Activated CD8-positive, alpha-beta memory T cell treated with anti-CD3 and anti-CD28 coated beads for 36 hours (primary cell): ENCODE results near the gene HYAL4. TPM values are rescaled to one million over a fixed set of nuclear protein-coding genes. Genes with fewer than 3 reads are reported as not detected.
"Not testable (repeated sequence)": the region's sequence is repeated elsewhere in the genome, so short reads cannot be mapped to it uniquely, and the experiment has no call there.

Experiments used
- CTCF ChIA-PET: fragments of 350-600 bp; sonication (Branson Sonifier 250); formaldehyde crosslinking; loops from one replicate; lab custom pipeline; 2021; ENCODE audit warnings: antibody characterized with exemption; lab: Charles Lee
- POLR2A ChIA-PET: fragments of 350-600 bp; sonication (Branson Sonifier 250); formaldehyde crosslinking; loops from one replicate; lab custom pipeline; 2021; ENCODE audit warnings: antibody characterized with exemption; lab: Charles Lee
- total RNA-seq, 2 experiments: library from RNA; stranded (reverse); gene quantifications; one replicate each; pipeline ENCODE4 v1.2.3, GENCODE V29; 2021

Gene HYAL4
- total RNA-seq, result not detected

GRCh38 chr7:123844712-123845219 is at the start of gene HYAL4:
Gene HYAL4 (plus strand): TSS chr7:123845169. CDS start chr7:123868274, 23,105 bp downstream.
- CTCF ChIA-PET, result no interaction called here

GRCh38 chr7:123795917-123796316 is 49.1 kb upstream of the HYAL4 start:
- CTCF ChIA-PET, result no interaction called here
- POLR2A ChIA-PET, result no interaction called here

More at GRCh38 chr7:123844712-123845219, at the start of gene HYAL4:
- POLR2A ChIA-PET, result no interaction called here

GRCh38 chr7:123796568-123796967 is 48.4 kb upstream of the HYAL4 start:
- POLR2A ChIA-PET, result no interaction called here
- CTCF ChIA-PET, result interaction anchor here (1.3 kb wide), 1 partner anchor 72 kb away, joined by 4 read pairs; no protein-coding TSS in a partner anchor

GRCh38 chr7:123797673-123798531 is 47.1 kb upstream of the HYAL4 start:
- POLR2A ChIA-PET, result no interaction called here
- CTCF ChIA-PET, result interaction anchor here (0.6 to 3.3 kb wide), 6 partner anchors 35 to 85 kb away, joined by 3 to 11 read pairs (median 4); no protein-coding TSS in a partner anchor

GRCh38 chr7:123798532-123799188 is 46.3 kb upstream of the HYAL4 start:
- ChIA-PET POLR2A (no interaction called here), CTCF (interaction anchor here (0.6 to 3.3 kb wide), 5 partner anchors 34 to 86 kb away, joined by 3 to 11 read pairs (median 3); no protein-coding TSS in a partner anchor)

- ChIA-PET POLR2A (no interaction called here), CTCF (no interaction called here)
Measured at GRCh38 chr7:123802249-123802648, 42.7 kb upstream of the HYAL4 start.

- CTCF ChIA-PET, result no interaction called here
- POLR2A ChIA-PET, result no interaction called here
Measured at GRCh38 chr7:123805287-123805686, 39.7 kb upstream of the HYAL4 start.

- POLR2A ChIA-PET, result no interaction called here
Measured at GRCh38 chr7:123809471-123809870, 35.5 kb upstream of the HYAL4 start.

GRCh38 chr7:123811056-123811455 is 33.9 kb upstream of the HYAL4 start:
- ChIA-PET CTCF (no interaction called here), POLR2A (no interaction called here)

More at GRCh38 chr7:123809471-123809870, 35.5 kb upstream of the HYAL4 start:
- CTCF ChIA-PET, result interaction anchor here (0.7 kb wide), 1 partner anchor 56 kb away, joined by 3 read pairs; no protein-coding TSS in a partner anchor

- POLR2A ChIA-PET, result no interaction called here
- CTCF ChIA-PET, result no interaction called here
Measured at GRCh38 chr7:123816916-123817315, 28.1 kb upstream of the HYAL4 start.

- POLR2A ChIA-PET, result no interaction called here
- CTCF ChIA-PET, result no interaction called here
Measured at GRCh38 chr7:123819001-123819400, 26.0 kb upstream of the HYAL4 start.

GRCh38 chr7:123819795-123820194 is 25.2 kb upstream of the HYAL4 start:
- POLR2A ChIA-PET, CTCF ChIA-PET: not testable (repeated sequence)

GRCh38 chr7:123820864-123821263 is 24.1 kb upstream of the HYAL4 start:
- ChIA-PET POLR2A (no interaction called here), CTCF (no interaction called here)

- POLR2A ChIA-PET, result no interaction called here
- CTCF ChIA-PET, result no interaction called here
Measured at GRCh38 chr7:123821320-123821719, 23.6 kb upstream of the HYAL4 start.

GRCh38 chr7:123823898-123824753 is 20.8 kb upstream of the HYAL4 start:
- CTCF ChIA-PET, result no interaction called here
- POLR2A ChIA-PET, result interaction anchor here (0.6 to 1.3 kb wide), 3 partner anchors 53 to 140 kb away, joined by 3 to 6 read pairs (median 4); partner anchors contain the start of gene WASL

GRCh38 chr7:123824754-123825067 is 20.3 kb upstream of the HYAL4 start:
- ChIA-PET CTCF (no interaction called here), POLR2A (interaction anchor here (1.3 kb wide), 1 partner anchor 76 kb away, joined by 6 read pairs; the partner anchor contains the start of gene WASL)

GRCh38 chr7:123828805-123829204 is 16.2 kb upstream of the HYAL4 start:
- CTCF ChIA-PET, result no interaction called here

GRCh38 chr7:123836656-123837055 is 8.3 kb upstream of the HYAL4 start:
- CTCF ChIA-PET, result no interaction called here
- POLR2A ChIA-PET, result no interaction called here

More at GRCh38 chr7:123828805-123829204, 16.2 kb upstream of the HYAL4 start:
- POLR2A ChIA-PET, result no interaction called here

GRCh38 chr7:123839106-123839505 is 5.9 kb upstream of the HYAL4 start:
- POLR2A ChIA-PET, result not testable (repeated sequence)

More at GRCh38 chr7:123839106-123839505, 5.9 kb upstream of the HYAL4 start:
- CTCF ChIA-PET, result not testable (repeated sequence)
